GM12872 (cell line): ENCODE measurements around the gene HABP2.
A peak's percentile ranks its signal among the peaks of the same experiment; 100 is the strongest.

Source experiments
- CTCF ChIP-seq: IDR thresholded peaks from 3 replicates; pipeline ENCODE4 v1.5.1; 2011; ENCODE audit warnings: low read depth, mild to moderate bottlenecking, low read length, moderate library complexity; ENCODE audit not compliant: insufficient read depth

The HABP2 gene

GRCh38 chr10:113517165-113517900 is 35.5 kb upstream of the HABP2 start:
- TF ChIP-seq CTCF: no peak

- no peak for TF ChIP-seq CTCF
Measured at GRCh38 chr10:113517901-113518260, 35.0 kb upstream of the HABP2 start.

- TF ChIP-seq CTCF: no peak
Measured at GRCh38 chr10:113518415-113518814, 34.4 kb upstream of the HABP2 start.

- no peak for TF ChIP-seq CTCF
Measured at GRCh38 chr10:113518816-113519591, 33.8 kb upstream of the HABP2 start.

GRCh38 chr10:113519681-113520115 is 33.2 kb upstream of the HABP2 start:
- 0 out of 3 replicates have a peak, but pooled peaks have one; percentile 9 for TF ChIP-seq CTCF

GRCh38 chr10:113520261-113520660 is 32.6 kb upstream of the HABP2 start:
- no peak for TF ChIP-seq CTCF

- peak; percentile 99 for TF ChIP-seq CTCF
Measured at GRCh38 chr10:113520690-113521474, 32.0 kb upstream of the HABP2 start.
